GM10847 (cell line): ENCODE results near the gene F3.

Source experiments
- POLR2A ChIP-seq: IDR thresholded peaks from 2 replicates; pipeline ENCODE4 v1.6.1; 2011; ENCODE audit not compliant: insufficient read length; ENCODE audit errors: extremely low read depth

The F3 gene

GRCh38 chr1:94553323-94553730 is 11.8 kb upstream of the F3 start:
- no peak for TF ChIP-seq POLR2A

GRCh38 chr1:94552071-94552586 is 10.6 kb upstream of the F3 start:
- TF ChIP-seq POLR2A: no peak

DNA sequence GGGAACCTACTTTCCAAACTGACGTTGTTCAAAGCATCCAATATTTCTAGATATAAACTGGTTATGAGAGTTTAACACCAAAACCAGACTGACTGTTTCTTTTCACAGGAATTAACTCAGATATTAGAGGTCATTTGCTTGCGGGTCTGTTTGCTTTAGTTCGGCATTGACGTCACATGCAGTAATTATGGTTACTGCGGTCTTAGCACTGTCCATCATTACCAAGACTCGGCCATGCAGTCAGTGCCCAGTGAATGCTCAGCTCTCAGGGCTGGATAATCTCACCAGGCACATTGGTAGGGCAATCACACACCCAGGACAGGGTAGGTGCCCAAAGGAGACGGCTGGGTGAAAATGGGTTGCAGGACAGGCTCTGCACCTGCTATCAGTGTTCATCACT is 9.9 kb upstream of the F3 start:
- no peak for TF ChIP-seq POLR2A

- TF ChIP-seq POLR2A: no peak
Measured at GRCh38 chr1:94550800-94551241, 9.3 kb upstream of the F3 start.

- TF ChIP-seq POLR2A: no peak
Measured at GRCh38 chr1:94550396-94550795, 8.8 kb upstream of the F3 start.

GRCh38 chr1:94549706-94550105 is 8.1 kb upstream of the F3 start:
- TF ChIP-seq POLR2A: no peak

- no peak for TF ChIP-seq POLR2A
Measured at GRCh38 chr1:94544706-94545490, 3.3 kb upstream of the F3 start.

GRCh38 chr1:94543893-94544635 is 2.5 kb upstream of the F3 start:
- TF ChIP-seq POLR2A: no peak

GRCh38 chr1:94543001-94543400 is 1.4 kb upstream of the F3 start:
- TF ChIP-seq POLR2A: no peak

DNA sequence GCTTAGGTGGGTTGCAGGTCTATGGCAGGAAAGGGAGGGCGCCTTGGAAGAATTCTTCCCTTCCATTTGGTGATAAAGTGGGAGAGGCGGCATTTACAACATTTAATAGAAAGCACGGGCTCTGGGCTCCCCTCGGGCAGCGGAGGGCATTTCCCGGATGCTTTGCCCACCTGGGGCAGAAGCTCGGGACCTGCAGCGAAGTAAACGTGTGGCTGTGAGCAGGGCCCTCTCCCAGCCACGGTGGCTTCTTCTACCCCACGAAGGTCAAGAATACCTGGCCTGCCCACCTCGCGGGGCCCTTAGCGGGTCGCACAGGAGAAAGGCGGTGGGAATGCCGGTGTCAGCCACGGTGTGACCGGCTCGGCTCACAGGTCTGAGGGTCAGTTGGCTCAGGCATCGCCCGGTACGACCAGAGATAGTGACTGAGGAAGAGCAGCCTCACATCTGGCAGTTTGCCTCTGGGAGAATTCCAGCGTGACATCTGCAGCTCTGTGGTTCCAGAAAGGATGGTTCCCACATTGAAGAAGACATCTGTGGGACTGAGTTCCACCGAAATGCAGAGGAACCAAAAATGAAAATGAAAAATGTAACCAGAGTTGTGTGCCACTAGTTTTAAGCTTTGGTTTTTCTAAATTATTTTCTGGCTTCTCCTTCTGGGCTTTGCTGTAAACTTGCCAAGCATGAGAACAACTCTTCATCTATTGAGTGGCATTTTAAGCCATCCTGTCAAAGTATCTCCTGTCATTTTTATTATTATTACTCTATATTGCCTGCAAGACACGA is 720 bp upstream of the F3 start:
- TF ChIP-seq POLR2A: no peak

- no peak for TF ChIP-seq POLR2A
Measured at GRCh38 chr1:94540440-94541245, 916 bp downstream of the F3 start.

DNA sequence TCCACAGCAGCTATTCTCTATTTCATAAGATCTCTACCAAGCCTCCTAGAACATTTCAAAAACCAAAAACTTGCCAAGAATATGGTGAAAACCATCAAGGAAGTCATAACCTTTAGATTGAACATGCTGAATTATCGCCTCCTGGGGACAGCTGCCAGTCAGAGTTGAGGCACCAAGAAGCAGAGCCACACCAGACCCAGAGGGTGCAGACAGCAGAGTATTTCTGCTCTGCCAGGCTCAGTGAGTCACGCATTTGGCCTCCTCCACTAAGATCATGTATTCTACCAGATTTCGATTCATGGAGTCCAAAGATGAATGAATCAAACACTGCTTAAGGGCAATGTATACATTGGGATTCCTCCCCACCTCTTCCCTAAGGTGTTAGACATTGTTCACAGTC is 2.1 kb downstream of the F3 start:
- TF ChIP-seq POLR2A: no peak

GRCh38 chr1:94538243-94538827 is 3.2 kb downstream of the F3 start:
- no peak for TF ChIP-seq POLR2A

GRCh38 chr1:94537254-94537653 is 4.3 kb downstream of the F3 start:
- TF ChIP-seq POLR2A: no peak
